BLaER1 (cell line): ENCODE measurements around the gene SLC5A10.

Source experiments
- H3K27ac ChIP-seq: shearing (Covaris generic); formaldehyde crosslinking; 2 replicates; pipeline ENCODE4 v1.8.1; 2022
- H3K27me3 ChIP-seq: shearing (Covaris generic); formaldehyde crosslinking; 2 replicates; pipeline ENCODE4 v1.8.1; 2022
- H3K36me3 ChIP-seq: shearing (Covaris generic); formaldehyde crosslinking; 2 replicates; pipeline ENCODE4 v1.8.1; 2022
- H3K4me1 ChIP-seq: shearing (Covaris generic); formaldehyde crosslinking; 2 replicates; pipeline ENCODE4 v1.8.1; 2022
- H3K4me2 ChIP-seq: shearing (Covaris generic); formaldehyde crosslinking; 2 replicates; pipeline ENCODE4 v1.8.1; 2022
- H3K4me3 ChIP-seq: shearing (Covaris generic); formaldehyde crosslinking; 2 replicates; pipeline ENCODE4 v1.8.1; 2022
- H3K9ac ChIP-seq: shearing (Covaris generic); formaldehyde crosslinking; 2 replicates; pipeline ENCODE4 v1.8.1; 2022
- H3K9me3 ChIP-seq: shearing (Covaris generic); formaldehyde crosslinking; 2 replicates; pipeline ENCODE4 v1.8.1; 2022
- H4K20me1 ChIP-seq: shearing (Covaris generic); formaldehyde crosslinking; 2 replicates; pipeline ENCODE4 v1.8.1; 2022
- Cebpa-rat ChIP-seq: shearing (Covaris generic); IDR thresholded peaks from 2 replicates; pipeline ENCODE4 v1.8.1; 2022

The SLC5A10 gene

DNA sequence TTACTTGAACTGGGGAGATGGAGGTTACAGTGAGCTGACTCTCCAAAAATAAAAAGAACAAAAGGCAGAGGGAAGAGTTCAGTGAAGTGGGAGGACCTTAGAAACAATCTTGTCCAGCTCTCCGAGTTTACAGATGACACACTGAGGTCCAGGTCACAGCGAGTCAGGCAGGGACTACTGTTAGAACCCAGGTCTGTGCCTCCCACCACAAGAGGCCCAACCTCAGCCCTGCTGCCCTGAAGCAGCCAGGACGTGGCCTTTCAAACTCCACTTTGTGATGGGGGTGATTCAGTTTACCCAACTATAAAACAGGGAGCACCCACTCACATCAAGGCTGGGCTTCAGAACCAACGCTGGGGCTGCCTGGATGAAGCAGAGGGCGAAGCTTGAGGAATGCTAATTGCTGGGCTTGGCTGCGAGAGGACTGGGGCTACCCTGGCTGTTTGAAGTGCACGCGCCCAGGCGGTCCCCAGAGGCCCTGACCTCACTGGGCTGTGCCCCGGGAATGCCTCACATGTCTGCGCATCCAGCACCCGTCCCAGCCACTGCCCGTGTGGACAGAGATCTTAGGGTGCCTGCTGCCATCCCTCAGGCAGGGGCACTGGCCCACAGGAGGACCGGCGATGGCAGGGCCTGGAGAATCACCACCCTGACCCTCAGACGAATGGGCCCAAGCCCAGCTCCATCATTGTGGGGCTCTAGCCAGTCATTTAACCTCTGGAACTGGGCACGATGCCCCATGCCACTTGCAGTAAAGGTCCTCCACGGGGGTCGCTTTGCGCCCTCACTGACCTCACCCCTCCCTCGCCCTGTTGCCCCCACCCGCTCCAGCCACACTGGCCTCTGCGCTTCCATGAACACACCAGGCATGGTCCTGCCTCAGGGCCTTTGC lies 11.4 kb downstream of the SLC5A10 start:
- Histone ChIP-seq H3K4me1 (peaks cover 11% of the 10 kb centered on the region), H3K4me3 (no peak overlapping the region), H3K4me2 (no peak overlapping the region), H3K9me3 (no peaks in the 10 kb centered on the region), H3K27ac (no peak overlapping the region), H3K9ac (no peak overlapping the region), H4K20me1 (no peaks in the 10 kb centered on the region), H3K36me3 (no peaks in the 10 kb centered on the region), H3K27me3 (no peaks in the 10 kb centered on the region)
- TF ChIP-seq Cebpa-rat = no peak

DNA sequence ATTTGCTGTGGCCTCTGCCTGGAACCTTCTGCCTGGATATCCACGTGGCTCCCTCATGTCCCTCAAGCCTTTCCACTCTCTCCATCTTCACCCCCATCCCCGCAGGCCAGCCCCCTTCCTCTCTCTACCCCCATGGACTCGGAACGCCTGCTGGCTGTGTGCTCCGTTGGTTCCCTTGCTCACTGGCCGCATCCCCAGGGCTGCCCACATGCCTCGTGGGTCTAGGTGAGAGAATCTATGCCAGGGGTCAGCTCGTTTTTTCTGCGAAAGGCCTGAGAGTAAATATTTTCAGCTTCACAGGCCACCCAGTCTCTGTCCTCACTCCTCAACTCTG lies 12.0 kb downstream of the SLC5A10 start:
- Histone ChIP-seq H3K9ac (no peak overlapping the region), H3K4me2 (no peak overlapping the region), H3K27ac (no peak overlapping the region), H3K4me1 (peaks cover 17% of the 10 kb centered on the region), H4K20me1 (no peaks in the 10 kb centered on the region), H3K9me3 (no peaks in the 10 kb centered on the region), H3K36me3 (no peaks in the 10 kb centered on the region), H3K27me3 (no peaks in the 10 kb centered on the region), H3K4me3 (no peak overlapping the region)
- no peak for TF ChIP-seq Cebpa-rat

DNA sequence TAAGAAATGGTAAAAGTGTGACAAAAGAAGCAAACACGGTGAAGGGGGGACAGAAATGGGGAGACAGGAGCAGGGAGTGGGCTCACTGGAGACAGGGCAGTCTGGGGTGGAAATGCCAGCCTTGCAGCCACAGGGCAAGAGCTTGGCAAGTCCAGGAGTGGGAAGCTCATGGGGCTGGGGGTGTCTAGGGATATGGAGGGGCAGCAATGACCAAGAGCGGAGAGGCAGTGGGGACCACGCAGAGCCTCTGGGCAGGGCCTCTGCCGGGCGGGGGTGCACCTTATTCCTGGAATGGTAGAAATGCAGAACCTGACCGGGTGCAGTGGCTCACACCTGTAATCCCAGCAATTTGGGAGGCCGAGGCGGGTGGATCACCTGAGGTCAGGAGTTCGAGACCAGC lies 12.6 kb downstream of the SLC5A10 start:
- no peak for TF ChIP-seq Cebpa-rat
- H3K4me1 ChIP-seq = peaks cover 23% of the 10 kb centered on the region

DNA sequence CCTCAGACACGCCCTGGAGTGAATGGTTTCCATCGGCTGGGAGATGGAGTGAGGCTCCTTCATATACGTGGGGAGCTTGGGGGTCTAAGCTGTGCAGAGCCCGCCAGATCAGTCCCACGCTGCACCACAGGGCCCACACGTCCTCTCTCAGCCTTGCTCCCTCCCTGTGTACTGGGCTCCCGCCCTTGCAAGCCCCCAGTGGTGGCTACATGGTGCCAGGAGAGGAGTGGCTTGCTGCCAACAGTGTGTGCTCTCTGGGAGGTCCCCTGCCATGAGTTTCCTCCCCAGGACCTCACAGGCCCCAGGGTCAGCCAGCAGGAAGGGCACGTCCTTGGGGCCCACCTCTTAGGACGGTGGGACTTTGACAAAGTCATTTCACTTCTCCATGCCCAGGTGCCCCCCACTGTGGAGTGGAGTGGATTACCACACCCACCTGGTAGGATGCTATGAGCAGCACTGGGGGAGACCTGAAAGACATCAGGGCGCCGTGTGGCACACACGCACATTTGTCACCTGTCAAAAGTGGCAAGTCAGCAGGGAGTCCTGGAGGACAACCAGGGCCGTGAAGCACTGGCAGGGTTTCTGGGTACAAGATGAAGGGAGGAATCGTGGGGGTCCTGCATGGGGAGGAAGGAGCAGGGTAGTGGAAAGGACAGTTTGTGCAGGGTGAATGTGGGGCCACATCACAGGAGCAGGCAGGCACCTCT lies 13.7 kb downstream of the SLC5A10 start:
- Histone ChIP-seq H3K36me3 (no peaks in the 10 kb centered on the region), H3K27ac (no peak overlapping the region), H4K20me1 (no peaks in the 10 kb centered on the region), H3K4me2 (no peak overlapping the region), H3K4me3 (no peak overlapping the region), H3K4me1 (peaks cover 24% of the 10 kb centered on the region), H3K9me3 (no peaks in the 10 kb centered on the region), H3K9ac (no peak overlapping the region), H3K27me3 (no peaks in the 10 kb centered on the region)
- no peak for TF ChIP-seq Cebpa-rat

More for the DNA sequence above, 12.6 kb downstream of the SLC5A10 start:
- Histone ChIP-seq H3K36me3 (no peaks in the 10 kb centered on the region), H3K27me3 (no peaks in the 10 kb centered on the region), H3K27ac (no peak overlapping the region), H3K9me3 (no peaks in the 10 kb centered on the region), H3K4me2 (no peak overlapping the region), H3K4me3 (no peak overlapping the region), H3K9ac (no peak overlapping the region), H4K20me1 (no peaks in the 10 kb centered on the region)

DNA sequence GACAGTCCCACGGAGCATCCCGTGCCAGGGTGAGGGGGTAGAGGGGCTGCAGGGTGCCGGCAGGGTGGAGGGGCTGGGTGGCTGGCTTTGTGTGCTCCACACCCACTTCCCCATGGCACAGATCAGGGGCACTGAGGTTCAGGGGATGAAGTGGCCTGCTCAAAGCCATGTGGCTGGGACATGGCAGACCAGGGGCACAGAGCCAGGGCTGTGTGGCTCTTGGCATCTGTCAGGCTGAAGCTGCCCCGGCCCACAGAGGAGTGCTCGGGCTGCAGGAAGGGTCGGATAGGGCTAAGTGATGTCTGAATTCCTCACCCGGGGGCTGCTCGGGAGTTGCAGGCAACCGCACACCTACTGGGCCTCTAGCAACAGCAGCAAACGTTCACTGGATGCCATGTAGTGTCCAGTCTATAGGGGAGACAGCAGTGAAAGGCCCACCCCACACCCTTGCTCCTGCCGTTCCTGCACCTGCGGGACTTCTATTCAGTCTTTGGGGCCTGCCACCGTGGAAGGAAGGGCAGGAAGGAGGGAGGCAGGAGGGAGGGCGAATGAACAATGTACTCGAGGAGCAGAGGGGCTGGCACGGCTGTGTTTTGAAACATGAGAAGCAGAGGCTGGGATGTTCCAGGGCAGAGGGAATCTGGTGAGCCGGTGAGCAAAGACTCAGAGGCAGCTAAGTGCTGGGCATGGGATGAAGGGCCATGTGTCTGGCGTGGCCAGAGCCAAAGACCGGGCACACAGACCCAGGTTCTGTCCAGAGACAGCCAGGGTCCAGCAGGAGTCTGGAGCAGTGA lies 15.1 kb downstream of the SLC5A10 start:
- TF ChIP-seq Cebpa-rat = no peak
- no peaks in the 10 kb centered on the region for H3K9me3 ChIP-seq
- H3K27me3 ChIP-seq = no peaks in the 10 kb centered on the region
- H3K27ac ChIP-seq = peak overlapping the region; percentile 18; the same call in 1 of the 2 replicates
- no peak overlapping the region for H3K4me3 ChIP-seq
- H4K20me1 ChIP-seq = no peaks in the 10 kb centered on the region
- 0 out of 2 replicates have a peak overlapping the region, but pooled peaks have one; percentile 71 for H3K4me2 ChIP-seq
- H3K4me1 ChIP-seq = peaks cover 24% of the 10 kb centered on the region
- no peak overlapping the region for H3K9ac ChIP-seq
- H3K36me3 ChIP-seq = no peaks in the 10 kb centered on the region

DNA sequence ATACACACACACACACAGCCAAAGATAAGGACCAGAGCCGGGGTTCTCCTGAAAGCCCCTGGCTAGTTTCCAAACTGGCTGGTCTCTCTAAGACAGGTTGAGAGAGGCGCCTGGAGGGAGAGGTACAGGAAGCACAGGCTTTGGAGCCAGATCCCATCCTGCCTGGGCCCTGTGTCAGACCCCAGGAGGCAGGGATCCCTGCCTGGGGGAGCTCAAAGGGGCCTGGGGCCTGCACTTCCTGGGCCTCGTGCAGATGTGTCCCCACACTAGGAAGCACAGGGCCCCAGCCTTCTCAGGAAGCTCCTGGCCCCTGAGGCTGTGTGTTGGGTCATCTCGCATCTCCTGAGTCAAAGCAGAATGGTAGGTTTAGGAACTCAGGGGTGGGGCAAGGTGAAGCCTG lies 16.0 kb downstream of the SLC5A10 start:
- Histone ChIP-seq H3K4me2 (peak overlapping the region; percentile 71), H3K27me3 (no peaks in the 10 kb centered on the region), H3K36me3 (no peaks in the 10 kb centered on the region), H3K9me3 (no peaks in the 10 kb centered on the region), H4K20me1 (no peaks in the 10 kb centered on the region), H3K4me3 (no peak overlapping the region), H3K27ac (peak overlapping the region; percentile 74), H3K4me1 (peaks cover 28% of the 10 kb centered on the region), H3K9ac (peak overlapping the region; percentile 58)
- TF ChIP-seq Cebpa-rat = no peak

DNA sequence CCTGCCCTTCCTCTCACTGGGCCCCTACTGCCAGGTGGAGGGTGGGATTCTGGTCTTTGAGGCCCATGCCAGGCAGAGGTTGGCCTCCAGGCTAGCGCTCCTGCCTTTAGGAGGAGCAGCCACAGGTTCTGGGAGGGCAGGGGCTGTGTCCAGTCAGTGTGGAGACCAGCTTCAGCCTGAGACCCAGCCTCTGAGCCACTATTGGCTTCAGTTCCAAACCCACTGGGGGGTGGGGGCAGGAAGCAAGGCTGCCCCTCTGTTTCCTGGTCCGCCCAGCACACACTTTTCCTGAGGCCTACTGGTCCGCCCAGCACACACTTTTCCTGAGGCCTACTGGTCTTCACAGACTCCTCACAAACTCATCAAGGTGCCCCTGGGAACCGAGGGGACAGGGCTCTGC lies 16.4 kb downstream of the SLC5A10 start:
- H3K36me3 ChIP-seq = no peaks in the 10 kb centered on the region
- no peaks in the 10 kb centered on the region for H3K27me3 ChIP-seq
- TF ChIP-seq Cebpa-rat = no peak
- H3K9me3 ChIP-seq = no peaks in the 10 kb centered on the region
- H4K20me1 ChIP-seq = no peaks in the 10 kb centered on the region
- peak overlapping the region; percentile 74 for H3K27ac ChIP-seq
- no peak overlapping the region for H3K4me3 ChIP-seq
- H3K4me1 ChIP-seq = peaks cover 29% of the 10 kb centered on the region
- peak overlapping the region; percentile 71 for H3K4me2 ChIP-seq
- peak overlapping the region; percentile 58 for H3K9ac ChIP-seq

DNA sequence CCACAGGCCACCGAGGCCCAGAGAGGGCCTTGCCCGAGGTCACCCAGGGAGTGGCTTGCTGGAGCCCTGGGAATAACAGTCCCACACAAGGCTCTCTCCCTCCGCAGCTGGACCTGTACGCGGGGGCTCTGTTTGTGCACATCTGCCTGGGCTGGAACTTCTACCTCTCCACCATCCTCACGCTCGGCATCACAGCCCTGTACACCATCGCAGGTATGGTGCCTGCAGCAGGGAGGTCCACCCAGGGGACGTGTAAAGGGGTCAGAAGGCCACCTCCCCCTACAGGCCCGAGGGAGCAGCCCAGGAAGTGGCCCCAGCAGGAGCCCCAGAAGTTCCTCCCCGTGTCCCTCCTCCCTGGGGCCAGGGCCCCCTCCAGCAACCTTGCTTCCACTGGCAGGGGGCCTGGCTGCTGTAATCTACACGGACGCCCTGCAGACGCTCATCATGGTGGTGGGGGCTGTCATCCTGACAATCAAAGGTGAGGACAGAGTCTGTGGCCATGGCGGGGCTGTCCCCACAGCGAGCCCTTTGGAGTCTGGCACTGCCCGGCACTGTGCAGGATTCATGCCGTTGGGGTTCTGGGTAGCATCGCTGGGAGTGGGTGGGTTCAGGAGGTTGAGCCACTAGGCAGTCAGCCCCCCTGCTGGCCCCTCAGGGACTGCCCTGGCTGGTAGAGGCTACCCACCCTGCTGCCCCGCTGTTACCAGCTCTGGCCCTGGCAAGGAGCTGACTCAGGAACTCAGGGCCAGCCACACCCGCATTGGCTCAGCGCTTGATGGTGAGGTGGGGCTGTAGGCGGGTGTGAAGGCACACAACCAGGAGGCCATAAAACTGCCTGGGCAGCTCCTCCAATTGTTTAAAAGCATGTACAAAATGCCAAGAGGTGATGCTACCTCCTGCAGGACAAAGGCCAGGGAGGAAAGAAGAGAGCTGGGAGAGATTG lies 17.3 kb downstream of the SLC5A10 start:
- Histone ChIP-seq H4K20me1 (no peaks in the 10 kb centered on the region), H3K9ac (no peak overlapping the region), H3K9me3 (no peaks in the 10 kb centered on the region), H3K4me2 (peak overlapping the region; percentile 71), H3K4me3 (no peak overlapping the region), H3K4me1 (peaks cover 29% of the 10 kb centered on the region), H3K27me3 (no peaks in the 10 kb centered on the region), H3K27ac (peak overlapping the region; percentile 74), H3K36me3 (no peaks in the 10 kb centered on the region)
- TF ChIP-seq Cebpa-rat = no peak
